Mammary microvascular endothelial cell (primary cell): ENCODE measurements around the gene MBL2. TPM values are rescaled to one million over a fixed set of nuclear protein-coding genes. Genes with fewer than 3 reads are reported as not detected.

Experiments used
- total RNA-seq: library from RNA; depleted of rRNA; stranded (reverse); fragments of >200 nt; gene quantifications from 2 replicates; pipeline ENCODE4 v1.2.3, GENCODE V29; 2015

Gene MBL2
- total RNA-seq, result not detected in 2 replicates

DNA sequence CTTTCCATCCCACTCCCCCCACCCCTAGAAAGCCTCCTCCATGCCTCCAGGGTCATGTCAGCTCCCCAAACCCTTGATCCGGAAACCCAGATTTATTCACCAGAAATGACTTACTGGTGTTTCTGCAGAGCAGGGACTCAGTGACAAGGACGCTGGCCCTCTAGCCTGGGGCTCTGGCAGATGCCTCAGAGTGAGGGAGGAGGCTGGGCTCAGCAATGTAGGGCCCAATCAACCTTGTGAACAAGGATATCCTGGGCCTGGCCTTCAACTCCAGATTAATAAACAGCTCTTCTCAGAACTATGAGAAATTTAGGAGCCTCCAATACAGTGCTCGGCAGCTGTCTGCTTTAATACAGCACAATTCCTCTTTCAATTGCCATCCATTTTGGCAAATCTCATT lies at the start of gene MBL2:
Gene MBL2 (minus strand): TSS at position 162 of the 400 bp plus-strand sequence. CDS start 1,149 bp downstream, outside the sequence.

